Measurements from ENCODE around the gene KLF11. TPM values are rescaled to one million over a fixed set of nuclear protein-coding genes. Genes with fewer than 3 reads are reported as not detected.

KLF11 gene
- total RNA-seq, 1 experiment from 2014 or later: 0.04 TPM

DNA sequence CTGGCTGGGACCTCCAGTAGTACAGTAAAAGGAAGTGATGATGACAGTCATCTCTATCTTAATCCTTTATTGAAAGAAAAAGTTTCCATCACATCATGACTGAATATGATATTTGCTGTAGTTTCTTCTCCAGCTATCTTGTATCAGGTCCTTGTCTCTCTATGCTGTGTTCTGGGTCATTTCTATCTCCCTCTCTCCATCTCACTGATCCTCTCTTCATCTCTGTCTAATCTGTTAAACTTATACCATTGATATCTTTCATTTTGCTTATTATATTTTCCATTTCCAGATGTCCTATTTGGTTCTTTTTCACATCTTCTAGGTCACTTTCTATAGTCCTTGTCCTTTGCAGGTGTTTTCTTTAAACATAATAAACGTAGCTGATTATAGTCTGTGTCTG lies 24.5 kb downstream of the KLF11 start:
- DNase-seq: no peak
- H3K9me3 ChIP-seq (replicated peaks): no peaks in the 10 kb centered on the region; the same call in none of the 2 replicates
- no peaks in the 10 kb centered on the region for H3K36me3 ChIP-seq
- H3K4me3 ChIP-seq: no peak overlapping the region
- H3K4me1 ChIP-seq: no peaks in the 10 kb centered on the region
- no peaks in the 10 kb centered on the region; the same call in 1 of the 2 replicates for H3K27me3 ChIP-seq
- no peak overlapping the region for H3K27ac ChIP-seq

DNA sequence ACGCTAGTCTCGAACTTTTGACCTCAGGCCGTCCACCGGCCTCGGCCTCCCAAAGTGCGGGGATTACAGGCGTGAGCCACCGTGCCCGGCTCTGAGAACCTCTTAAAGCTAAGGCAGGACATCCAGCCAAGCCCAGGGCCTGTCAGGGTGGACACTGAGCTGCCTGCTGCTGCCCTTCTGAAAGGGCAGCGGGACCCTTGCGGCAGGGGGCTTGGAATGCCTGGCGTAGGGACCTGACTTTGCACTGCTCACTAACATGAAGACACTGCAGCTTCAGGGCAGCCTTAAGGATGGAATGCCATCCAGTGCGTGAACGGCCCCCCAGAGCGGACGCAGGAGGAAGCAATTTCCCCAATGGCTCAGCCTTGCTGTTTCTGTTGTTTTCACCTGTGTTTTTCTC lies 27.8 kb downstream of the KLF11 start:
- Histone ChIP-seq H3K9me3 (replicated peaks) (no peaks in the 10 kb centered on the region; the same call in none of the 2 replicates), H3K36me3 (no peaks in the 10 kb centered on the region), H3K27me3 (peaks cover 17% of the 10 kb centered on the region), H3K4me1 (peaks cover 5% of the 10 kb centered on the region; the same call in 1 of the 2 replicates), H3K27ac (no peak overlapping the region), H3K4me3 (no peak overlapping the region)
- DNase-seq: no peak

DNA sequence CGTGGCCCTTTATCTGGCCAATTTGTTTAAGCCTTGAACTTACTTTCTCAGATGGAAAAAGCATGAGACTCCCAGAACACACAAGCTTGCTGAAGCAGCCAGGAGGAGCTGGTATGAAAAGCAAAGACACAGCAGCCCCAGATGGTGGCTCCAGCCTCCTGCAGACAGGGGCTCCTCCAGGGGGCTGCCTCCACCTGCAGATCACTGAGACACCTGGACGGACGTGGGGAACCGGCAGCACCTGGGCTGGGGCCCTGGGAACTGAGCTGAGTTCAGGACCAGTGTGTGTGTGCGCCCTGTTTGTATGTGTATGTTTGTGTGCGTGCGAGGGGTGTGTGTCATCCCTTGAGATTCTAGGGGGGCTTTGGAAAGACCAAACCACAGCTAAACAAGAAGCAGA lies 28.2 kb downstream of the KLF11 start:
- H3K36me3 ChIP-seq: no peaks in the 10 kb centered on the region
- H3K4me3 ChIP-seq: no peak overlapping the region
- no peak for DNase-seq
- H3K27me3 ChIP-seq: peaks cover 17% of the 10 kb centered on the region
- H3K4me1 ChIP-seq: peaks cover 5% of the 10 kb centered on the region; the same call in 1 of the 2 replicates
- no peak overlapping the region for H3K27ac ChIP-seq
- no peaks in the 10 kb centered on the region; the same call in none of the 2 replicates for H3K9me3 ChIP-seq (replicated peaks)

DNA sequence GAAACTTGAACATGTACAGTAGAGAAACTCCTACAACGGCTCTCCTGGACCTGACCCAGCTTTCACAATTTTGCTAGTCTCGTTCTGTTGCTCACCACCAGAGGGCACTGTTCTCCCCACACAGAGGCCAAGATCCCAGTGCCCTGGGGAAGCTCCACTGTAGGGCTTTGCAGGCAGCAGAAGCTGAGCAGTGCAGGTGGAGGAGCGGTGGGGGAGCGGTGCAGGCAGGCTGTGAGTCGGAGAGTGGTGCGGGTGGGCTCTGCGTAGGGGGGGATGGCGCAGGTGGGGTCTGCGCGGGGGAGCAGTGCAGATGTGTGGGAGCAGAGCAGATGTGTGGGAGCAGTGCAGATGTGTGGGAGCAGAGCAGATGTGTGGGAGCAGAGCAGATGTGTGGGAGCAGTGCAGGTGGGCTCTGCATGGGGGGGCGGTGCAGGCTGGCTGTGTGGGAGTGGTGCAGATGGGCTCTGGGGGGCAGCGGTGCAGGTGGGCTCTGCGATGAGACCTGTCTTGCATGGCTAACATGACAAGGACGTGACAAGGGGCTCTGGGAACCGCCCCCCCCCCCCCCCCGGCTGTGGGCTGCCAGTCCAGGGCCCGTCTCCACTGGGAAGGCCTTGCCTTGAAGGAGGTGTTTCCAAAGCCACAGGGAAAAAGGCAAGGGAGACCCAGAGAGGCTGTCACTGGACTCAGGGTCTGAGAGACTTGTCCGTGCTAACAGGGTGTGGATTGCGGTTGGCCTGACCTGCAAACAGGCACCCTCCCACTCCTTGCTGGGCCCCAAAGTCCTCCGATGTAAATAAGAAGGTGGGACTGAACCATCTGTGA lies 29.5 kb downstream of the KLF11 start:
- Histone ChIP-seq H3K4me1 (peaks cover 5% of the 10 kb centered on the region; the same call in 1 of the 2 replicates), H3K4me3 (no peak overlapping the region), H3K9me3 (replicated peaks) (no peaks in the 10 kb centered on the region; the same call in 1 of the 2 replicates), H3K27ac (no peak overlapping the region), H3K36me3 (no peaks in the 10 kb centered on the region), H3K27me3 (peaks cover 17% of the 10 kb centered on the region)
- DNase-seq: peak; percentile 84 to 93

DNA sequence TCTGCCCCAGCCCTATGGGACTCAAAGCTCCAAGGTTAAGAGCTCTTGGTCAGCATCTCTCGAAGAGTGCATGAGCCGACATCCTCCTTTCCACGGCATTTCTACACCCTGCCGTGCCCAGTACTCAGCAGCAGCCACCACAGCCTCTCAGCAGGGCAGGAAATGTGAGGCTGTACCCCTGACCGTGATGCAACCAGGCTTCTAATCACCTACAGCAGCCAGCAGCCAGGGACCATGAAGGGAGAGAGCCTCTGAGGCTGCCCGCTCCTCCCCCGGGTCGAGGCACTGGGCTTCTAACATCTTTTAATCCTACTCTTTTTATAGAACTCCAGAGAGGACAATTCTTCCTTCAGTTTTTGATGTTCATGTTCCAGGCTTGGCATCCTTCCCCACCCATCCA lies 30.4 kb downstream of the KLF11 start:
- H3K4me3 ChIP-seq: no peak overlapping the region
- DNase-seq: no peak
- H3K27ac ChIP-seq: no peak overlapping the region
- H3K36me3 ChIP-seq: no peaks in the 10 kb centered on the region
- H3K4me1 ChIP-seq: peaks cover 5% of the 10 kb centered on the region; the same call in 1 of the 2 replicates
- H3K27me3 ChIP-seq: peaks cover 21% of the 10 kb centered on the region
- H3K9me3 ChIP-seq (replicated peaks): no peaks in the 10 kb centered on the region

DNA sequence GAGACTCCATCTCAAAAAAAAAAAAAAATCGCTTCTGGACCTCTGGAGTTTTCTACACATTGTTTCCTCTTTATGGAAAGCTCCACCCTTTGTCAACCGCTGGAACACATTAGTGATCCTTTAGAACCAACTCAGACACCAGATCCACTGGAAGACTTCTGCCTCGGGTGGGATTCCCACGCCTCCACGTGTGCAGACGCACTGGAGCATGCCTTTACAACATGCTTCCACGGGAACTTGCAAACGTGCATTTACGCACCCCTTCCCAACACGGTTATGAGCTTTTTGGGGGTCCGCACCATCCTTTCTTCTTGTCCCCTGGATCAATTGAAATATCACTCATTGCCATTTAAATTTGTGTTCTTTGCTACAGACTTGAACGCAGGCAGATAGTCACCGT lies 31.8 kb downstream of the KLF11 start:
- no peak overlapping the region for H3K4me3 ChIP-seq
- H3K27me3 ChIP-seq: peaks cover 21% of the 10 kb centered on the region
- H3K36me3 ChIP-seq: no peaks in the 10 kb centered on the region
- H3K9me3 ChIP-seq (replicated peaks): no peaks in the 10 kb centered on the region
- no peak overlapping the region for H3K27ac ChIP-seq
- H3K4me1 ChIP-seq: peaks cover 5% of the 10 kb centered on the region; the same call in 1 of the 2 replicates
- no peak for DNase-seq

DNA sequence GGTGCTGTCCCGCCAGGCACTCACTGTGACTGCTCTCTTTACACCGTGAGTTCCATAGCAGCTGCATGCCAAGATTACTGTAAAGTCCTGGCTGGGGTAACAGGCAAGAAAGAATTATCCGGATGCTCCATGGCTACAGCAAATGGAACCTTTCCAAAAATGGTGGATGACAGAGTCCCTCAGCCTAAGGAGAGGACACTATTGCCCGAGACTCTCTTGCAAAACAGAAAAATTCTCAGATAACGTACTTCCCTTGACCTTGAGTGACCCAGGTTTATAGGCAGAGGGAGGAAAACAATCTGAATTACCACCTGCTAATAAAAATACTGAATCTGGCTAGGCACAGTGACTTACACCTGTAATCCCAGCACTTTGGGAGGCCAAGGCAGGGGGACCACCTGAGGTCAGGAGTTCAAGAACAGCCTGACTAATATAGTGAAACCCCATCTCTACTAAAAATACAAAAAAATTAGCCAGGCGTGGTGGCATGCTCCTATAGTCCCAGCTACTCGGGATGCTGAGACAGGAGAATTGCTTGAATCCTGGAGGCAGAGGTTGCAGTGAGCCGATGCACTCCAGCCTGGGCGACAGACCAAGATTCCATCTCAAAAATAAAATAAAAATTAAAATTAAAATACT lies 32.3 kb downstream of the KLF11 start:
- H3K4me3 ChIP-seq: no peak overlapping the region
- no peak for DNase-seq
- H3K27me3 ChIP-seq: peaks cover 23% of the 10 kb centered on the region
- H3K9me3 ChIP-seq (replicated peaks): no peaks in the 10 kb centered on the region
- no peaks in the 10 kb centered on the region for H3K36me3 ChIP-seq
- no peak overlapping the region for H3K27ac ChIP-seq
- H3K4me1 ChIP-seq: peaks cover 5% of the 10 kb centered on the region; the same call in 1 of the 2 replicates

DNA sequence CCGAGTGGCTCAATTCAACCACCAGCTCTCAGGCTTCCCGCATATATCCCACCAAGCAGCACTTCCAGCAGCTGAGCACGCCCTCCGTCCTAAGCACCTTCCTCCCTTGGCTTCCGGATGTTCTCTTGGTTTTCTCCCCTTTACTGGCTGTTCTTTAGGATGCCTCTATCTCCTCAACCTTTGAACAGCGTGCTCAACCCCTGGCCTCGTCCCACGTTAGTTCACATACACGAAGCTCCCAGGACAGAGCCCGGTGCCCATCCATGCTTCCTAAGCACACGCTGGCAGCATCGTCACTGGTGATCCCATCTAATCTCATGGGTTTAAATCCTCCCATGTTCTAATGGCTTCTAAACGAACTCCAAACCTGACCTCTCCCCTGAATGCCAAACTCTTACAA lies 33.2 kb downstream of the KLF11 start:
- H3K4me3 ChIP-seq: no peak overlapping the region
- no peak overlapping the region for H3K27ac ChIP-seq
- no peaks in the 10 kb centered on the region for H3K36me3 ChIP-seq
- H3K4me1 ChIP-seq: peaks cover 5% of the 10 kb centered on the region; the same call in 1 of the 2 replicates
- H3K9me3 ChIP-seq (replicated peaks): no peaks in the 10 kb centered on the region
- peaks cover 28% of the 10 kb centered on the region for H3K27me3 ChIP-seq
- no peak for DNase-seq

DNA sequence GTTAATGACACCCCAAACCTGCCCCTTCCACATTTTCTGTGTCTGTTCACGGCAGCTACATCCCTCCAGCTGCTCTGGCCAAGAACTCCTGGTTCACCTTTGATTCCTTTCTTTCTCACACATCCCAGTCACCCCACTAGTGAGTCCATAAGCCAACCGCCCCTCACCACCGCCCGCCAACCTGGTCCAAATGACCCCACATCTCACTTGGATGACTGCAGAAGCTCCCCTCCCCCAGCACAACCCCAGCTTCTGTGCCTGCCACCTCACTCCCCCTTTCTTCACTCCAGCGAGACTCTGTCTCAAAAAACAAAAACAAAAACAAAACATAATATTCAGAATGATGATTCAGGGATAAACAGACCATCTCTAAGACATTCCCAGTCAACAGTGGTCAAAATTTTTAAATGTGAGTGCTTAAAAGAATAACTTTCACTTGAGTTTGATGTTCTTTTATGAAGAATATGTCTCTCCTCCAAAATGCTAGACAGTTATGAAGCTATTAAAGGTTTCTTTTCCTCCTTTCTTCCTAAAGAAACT lies 33.7 kb downstream of the KLF11 start:
- Histone ChIP-seq H3K4me1 (peaks cover 5% of the 10 kb centered on the region; the same call in 1 of the 2 replicates), H3K36me3 (no peaks in the 10 kb centered on the region), H3K27ac (no peak overlapping the region), H3K4me3 (no peak overlapping the region), H3K9me3 (replicated peaks) (no peaks in the 10 kb centered on the region), H3K27me3 (peaks cover 28% of the 10 kb centered on the region)
- DNase-seq: no peak

DNA sequence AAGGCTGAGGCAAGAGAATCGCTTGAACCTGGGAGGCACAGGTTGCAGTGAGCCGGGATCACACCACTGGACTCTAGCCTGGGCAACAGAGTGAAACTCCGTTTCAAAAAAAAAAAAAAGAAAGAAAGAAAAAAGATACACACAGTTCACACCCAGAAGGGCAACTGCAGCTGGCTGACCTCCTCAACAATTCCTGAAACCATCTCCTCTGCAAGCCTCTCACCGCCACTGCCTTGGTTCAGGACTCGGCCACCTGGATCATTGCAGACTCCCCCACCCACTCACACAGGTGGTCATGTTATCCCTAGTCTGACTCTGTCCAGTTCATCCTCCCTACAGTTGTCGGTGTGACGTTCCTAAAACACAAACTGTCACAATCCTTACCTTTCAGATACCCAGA lies 34.7 kb downstream of the KLF11 start:
- no peak overlapping the region for H3K4me3 ChIP-seq
- DNase-seq: no peak
- H3K4me1 ChIP-seq: peaks cover 5% of the 10 kb centered on the region; the same call in 1 of the 2 replicates
- no peaks in the 10 kb centered on the region for H3K36me3 ChIP-seq
- H3K27me3 ChIP-seq: peaks cover 27% of the 10 kb centered on the region
- H3K9me3 ChIP-seq (replicated peaks): no peaks in the 10 kb centered on the region
- H3K27ac ChIP-seq: no peak overlapping the region

DNA sequence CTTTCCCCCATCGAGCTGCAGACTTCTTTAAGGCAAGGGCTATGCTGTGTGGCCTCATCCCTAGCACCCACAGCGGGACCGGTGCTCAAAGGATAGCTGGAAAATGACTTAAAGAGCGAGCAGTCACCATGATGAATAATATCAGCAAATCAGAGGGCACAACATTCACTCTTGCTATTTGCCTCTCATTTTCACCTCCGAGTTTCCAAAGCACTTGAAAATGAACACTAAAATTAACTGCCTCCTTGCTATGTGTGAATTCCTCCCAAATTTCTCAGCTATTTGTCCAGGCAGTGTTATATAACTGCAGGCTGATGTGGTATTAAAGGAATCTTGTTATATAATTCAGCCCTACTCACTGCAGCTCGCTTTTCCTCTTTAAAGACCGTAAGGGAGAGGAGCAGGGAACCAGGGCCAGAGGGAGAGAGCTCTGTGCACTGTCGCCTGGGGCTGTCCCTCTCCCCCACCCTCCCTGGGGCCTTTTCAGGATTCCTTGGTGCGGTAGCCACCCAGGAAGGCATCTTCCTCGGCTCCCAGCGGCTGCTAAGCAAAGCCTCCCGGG lies 35.4 kb downstream of the KLF11 start:
- H3K27me3 ChIP-seq: peaks cover 20% of the 10 kb centered on the region
- H3K4me3 ChIP-seq: peak overlapping the region; percentile 57
- H3K36me3 ChIP-seq: no peaks in the 10 kb centered on the region
- no peak overlapping the region for H3K27ac ChIP-seq
- H3K9me3 ChIP-seq (replicated peaks): no peaks in the 10 kb centered on the region
- H3K4me1 ChIP-seq: no peaks in the 10 kb centered on the region; the same call in 1 of the 2 replicates
- peak in 1 of 2 experiments; percentile 27 for DNase-seq

DNA sequence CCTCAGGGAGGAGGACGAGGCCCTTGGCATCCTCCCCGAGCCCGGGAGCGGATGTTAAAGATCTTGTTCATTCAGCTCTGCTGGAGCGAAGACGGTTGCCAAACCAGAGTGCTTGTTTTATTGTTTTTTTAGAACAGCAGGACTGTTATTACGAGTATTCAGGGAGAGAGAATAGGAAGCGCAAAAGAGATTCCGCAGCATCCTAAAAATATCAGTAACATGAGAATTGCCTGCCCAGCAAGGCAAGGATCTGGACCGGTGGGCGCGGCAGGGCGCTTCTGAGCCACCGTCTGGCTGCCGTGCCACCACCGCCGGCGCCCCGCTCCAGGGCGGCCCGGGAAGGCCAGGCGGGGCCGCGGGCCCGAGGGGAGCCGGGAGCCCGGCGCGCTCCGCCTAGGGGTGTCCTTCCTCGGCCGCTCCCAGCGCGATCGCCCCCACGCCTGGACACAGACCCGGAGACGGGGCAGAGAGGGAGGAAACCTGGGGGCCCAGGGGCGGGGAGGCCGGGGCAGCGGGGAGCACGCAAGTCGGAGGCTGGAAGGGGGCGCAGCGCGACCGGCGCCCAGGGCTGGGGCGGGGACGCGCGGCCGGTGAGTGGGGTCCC lies 36.0 kb downstream of the KLF11 start:
- H3K27ac ChIP-seq: no peak overlapping the region
- H3K27me3 ChIP-seq: peaks cover 16% of the 10 kb centered on the region
- no peaks in the 10 kb centered on the region for H3K36me3 ChIP-seq
- peak overlapping the region; percentile 57 for H3K4me3 ChIP-seq
- no peaks in the 10 kb centered on the region for H3K9me3 ChIP-seq (replicated peaks)
- peak; percentile 40 to 52 for DNase-seq
- H3K4me1 ChIP-seq: no peaks in the 10 kb centered on the region

DNA sequence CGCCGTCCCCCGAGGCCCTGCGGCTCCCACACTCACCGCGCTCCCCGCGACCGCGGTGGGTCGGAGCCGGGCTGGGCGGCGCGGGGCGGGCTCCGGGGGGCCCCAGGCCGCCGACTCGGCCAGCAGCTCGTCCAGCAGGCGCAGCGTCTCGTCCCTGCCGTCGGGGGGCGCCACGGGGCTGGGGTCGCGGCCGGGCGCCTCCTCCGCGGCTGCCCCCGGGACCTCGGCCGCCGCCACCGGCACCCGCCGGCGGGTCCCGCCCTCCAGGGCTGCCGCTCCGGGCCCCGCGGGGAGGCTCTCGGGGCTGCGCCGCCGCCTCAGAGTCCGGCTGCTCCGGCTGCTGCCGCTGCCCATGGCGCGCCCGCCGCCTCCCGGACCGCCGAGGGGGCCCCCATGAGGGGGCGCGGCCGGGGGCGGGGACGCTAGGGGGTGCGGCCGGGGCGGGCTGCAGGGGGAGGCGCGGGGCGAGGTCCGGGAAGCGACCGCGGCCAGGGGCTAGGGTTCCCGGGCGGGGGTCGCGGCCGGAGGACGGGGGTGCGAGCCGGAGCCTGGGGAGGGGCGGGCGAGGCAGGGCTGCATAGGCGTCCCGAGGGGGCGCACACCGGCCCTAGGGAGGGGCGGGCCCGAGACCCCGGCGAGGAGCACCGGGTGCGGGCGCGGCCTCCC lies 36.7 kb downstream of the KLF11 start, which contains the start of gene CYS1:
Gene CYS1, minus strand, starts transcription at position 542 of the 666 bp plus-strand sequence. Its CDS starts 188 bp downstream, at position 354.
- Histone ChIP-seq H3K9me3 (replicated peaks) (no peaks in the 10 kb centered on the region), H3K27me3 (peaks cover 15% of the 10 kb centered on the region; the same call in 1 of the 2 replicates), H3K36me3 (no peaks in the 10 kb centered on the region), H3K27ac (no peak within 1 kb of the TSS), H3K4me3 (peak within 1 kb of the TSS; percentile 57), H3K4me1 (no peaks in the 10 kb centered on the region)
- peak; percentile 40 to 46 for DNase-seq
